Lower leg skin (tissue), 4 donors: ENCODE data around the gene SLC28A3. TPM values are rescaled to one million over a fixed set of nuclear protein-coding genes. Genes with fewer than 3 reads are reported as not detected.

ENCODE experiments used
- DNase-seq, 2 donors: peaks; one replicate each; pipeline ENCODE4 v3.0.0-alpha.2; 2019; ENCODE audit warnings: low spot score in 2 of 2
- H3K4me3 ChIP-seq: fragments of 200-600 bp; sonication (generic); 2 replicates; pipeline ENCODE4 v1.5.1; 2017; ENCODE audit warnings: mild to moderate bottlenecking, low read depth; ENCODE audit not compliant: poor library complexity, severe bottlenecking
- CTCF ChIP-seq, 3 donors: fragments of 450-650 bp; IDR thresholded peaks; one replicate each; pipeline ENCODE4 v1.5.1; 2016; ENCODE audit warnings: antibody characterized with exemption in 3 of 3, mild to moderate bottlenecking in 3 of 3, moderate library complexity in 2 of 3
- POLR2A ChIP-seq, 2 donors: fragments of 450-650 bp; IDR thresholded peaks; one replicate each; pipeline ENCODE4 v1.6.1; 2016 to 2017; ENCODE audit warnings: antibody characterized with exemption in 2 of 2, mild to moderate bottlenecking in 1 of 2, moderate library complexity in 1 of 2
- WGBS, 2 donors: methylation state at CpG; one replicate each; pipeline ENCODE4 v1.1.5; 2018; 5-methylcytosine and 5-hydroxymethylcytosine counted together
- intact Hi-C: fragments of 100-400 bp; cut with DNase I; formaldehyde crosslinking; loops from one replicate; pipeline ENCODE4 v1.15.0; 2023; ENCODE audit warnings: low total_unique reads
- total RNA-seq, 4 donors: library from RNA; depleted of rRNA; stranded (reverse); fragments of >200 nt; gene quantifications; one replicate each; pipeline ENCODE4 v1.1.0, GENCODE V29; 2016

The SLC28A3 gene
- total RNA-seq, 4 donors from 2014 or later = 9.5 to 19.0 (median 13.6) TPM

- intact Hi-C loops = no loop called here
- no peak for DNase-seq
- WGBS, 2 donors = 78 to 85% methylated on average over 5 of the region's 5 CpGs
- no peak overlapping the region for H3K4me3 ChIP-seq
- TF ChIP-seq POLR2A (IDR thresholded peaks at IDR 0.05) (no peak), CTCF (IDR thresholded peaks at IDR 0.05) (no peak)
Measured at GRCh38 chr9:84305497-84306131, 34.9 kb downstream of the SLC28A3 start.

GRCh38 chr9:84304166-84304565 lies 36.4 kb downstream of the SLC28A3 start:
- intact Hi-C loops = no loop called here
- H3K4me3 ChIP-seq = no peak overlapping the region
- TF ChIP-seq POLR2A (IDR thresholded peaks at IDR 0.05) (no peak), CTCF (IDR thresholded peaks at IDR 0.05) (no peak)
- whole genome bisulfite sequencing, 2 donors = 45 to 56% methylated on average over 1 of the region's 1 CpG
- no peak for DNase-seq

GRCh38 chr9:84303061-84303460 lies 37.5 kb downstream of the SLC28A3 start:
- 96 to 99% methylated on average over 4 of the region's 4 CpGs for WGBS, 2 donors
- intact Hi-C loops = no loop called here
- no peak for TF ChIP-seq POLR2A (IDR thresholded peaks at IDR 0.05)
- TF ChIP-seq CTCF (IDR thresholded peaks at IDR 0.05) = no peak
- no peak for DNase-seq
- no peak overlapping the region for H3K4me3 ChIP-seq

- intact Hi-C loops = no loop called here
- DNase-seq = no peak
- H3K4me3 ChIP-seq = no peak overlapping the region
- WGBS, 2 donors = 24 to 34% methylated on average over 3 of the region's 3 CpGs
- TF ChIP-seq CTCF (IDR thresholded peaks at IDR 0.05) = no peak
- TF ChIP-seq POLR2A (IDR thresholded peaks at IDR 0.05) = no peak
Measured at GRCh38 chr9:84301851-84302250, 38.7 kb downstream of the SLC28A3 start.

GRCh38 chr9:84300271-84300670 lies 40.3 kb downstream of the SLC28A3 start:
- WGBS, 2 donors = 38 to 58% methylated on average over 5 of the region's 5 CpGs
- no peak overlapping the region for H3K4me3 ChIP-seq
- no peak for DNase-seq
- intact Hi-C loops = no loop called here
- no peak for TF ChIP-seq CTCF (IDR thresholded peaks at IDR 0.05)
